SH-SY5Y (cell line): ENCODE measurements around the gene EPB41.

Experiments
- GATA2 ChIP-seq: IDR thresholded peaks from 2 replicates; pipeline ENCODE4 v1.6.1; 2011; ENCODE audit warnings: mild to moderate bottlenecking, low read depth, low read length
- GATA3 ChIP-seq: IDR thresholded peaks from 2 replicates; pipeline ENCODE4 v1.6.1; 2011; ENCODE audit warnings: low read depth, mild to moderate bottlenecking, low read length, moderate library complexity

DNA sequence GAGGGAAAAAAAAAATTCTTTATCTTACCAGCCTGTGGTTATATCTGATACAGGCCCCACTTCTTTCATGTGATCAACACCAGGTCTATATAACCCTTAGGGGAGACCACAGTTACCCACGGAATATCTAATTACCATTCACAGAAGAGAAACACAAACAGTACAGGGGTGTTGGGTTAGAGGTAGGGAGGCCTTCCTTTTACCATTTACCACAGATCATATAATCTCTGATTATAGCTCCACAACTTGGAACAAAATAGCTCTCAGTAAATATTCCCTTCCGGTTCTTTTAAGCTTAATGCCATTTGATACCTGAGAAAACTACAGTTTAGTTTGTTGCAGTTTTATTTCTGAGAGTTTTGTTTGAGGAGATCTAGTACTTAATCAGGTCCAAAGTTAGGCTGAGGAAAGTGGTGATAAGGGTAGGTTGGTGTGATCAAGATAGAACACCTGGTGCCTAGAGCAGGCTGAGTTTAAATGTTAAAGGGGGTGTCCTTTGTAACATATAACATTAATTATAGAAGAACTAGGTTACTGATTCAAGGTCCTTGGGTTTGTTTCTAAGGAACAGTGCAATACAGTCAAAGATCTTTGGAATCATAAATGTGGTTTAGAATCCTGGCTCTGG, 14.1 kb downstream of the EPB41 start:
- peak; percentile 31; the same call in 1 of the 2 replicates for TF ChIP-seq GATA2
- no peak for TF ChIP-seq GATA3
